NOMO-1 treated with dmso at 0.1 percent for 144 hours (cell line): ENCODE measurements around the gene TMTC1.

Experiments
- DNase-seq: peaks from one replicate; lab custom pipeline; 2025; ENCODE audit not compliant: unreplicated experiment; lab: John Stamatoyannopoulos, UW

Gene TMTC1

GRCh38 chr12:29622251-29622650 lies 161.5 kb downstream of the TMTC1 start:
- DNase-seq: no peak

- DNase-seq: no peak
These were observed 163.7 kb downstream of the TMTC1 start for GRCh38 chr12:29620030-29620429.

GRCh38 chr12:29617407-29617803 lies 166.3 kb downstream of the TMTC1 start:
- no peak for DNase-seq

- DNase-seq: no peak
These were observed 166.9 kb downstream of the TMTC1 start for GRCh38 chr12:29616664-29617406.

- DNase-seq: no peak
These were observed 168.9 kb downstream of the TMTC1 start for GRCh38 chr12:29614694-29615325.

GRCh38 chr12:29612912-29613311 lies 170.8 kb downstream of the TMTC1 start:
- DNase-seq: no peak

- no peak for DNase-seq
These were observed 171.8 kb downstream of the TMTC1 start for GRCh38 chr12:29611906-29612305.

GRCh38 chr12:29610473-29611170 lies 173.1 kb downstream of the TMTC1 start:
- DNase-seq: peak; percentile 6

GRCh38 chr12:29609431-29610215 lies 174.1 kb downstream of the TMTC1 start:
- no peak for DNase-seq

- DNase-seq: no peak
These were observed 175.2 kb downstream of the TMTC1 start for GRCh38 chr12:29608581-29608980.

- no peak for DNase-seq
These were observed 184.4 kb downstream of the TMTC1 start for GRCh38 chr12:29599381-29599780.

- DNase-seq: no peak
These were observed 188.5 kb downstream of the TMTC1 start for GRCh38 chr12:29595071-29595755.

GRCh38 chr12:29593001-29593400 lies 190.7 kb downstream of the TMTC1 start:
- DNase-seq: no peak

GRCh38 chr12:29591140-29592020 lies 192.4 kb downstream of the TMTC1 start:
- DNase-seq: no peak

GRCh38 chr12:29589851-29590250 lies 193.9 kb downstream of the TMTC1 start:
- DNase-seq: no peak

- no peak for DNase-seq
These were observed 194.4 kb downstream of the TMTC1 start for GRCh38 chr12:29589286-29589820.

- no peak for DNase-seq
These were observed 201.0 kb downstream of the TMTC1 start for GRCh38 chr12:29582677-29583272.

GRCh38 chr12:29582146-29582545 lies 201.6 kb downstream of the TMTC1 start:
- no peak for DNase-seq

- DNase-seq: no peak
These were observed 202.1 kb downstream of the TMTC1 start for GRCh38 chr12:29581631-29582030.
